Naive thymus-derived CD4-positive, alpha-beta T cell (primary cell): ENCODE data around the gene ACTR5. TPM values are rescaled to one million over a fixed set of nuclear protein-coding genes. Genes with fewer than 3 reads are reported as not detected.
"Not testable (repeated sequence)": the region's sequence is repeated elsewhere in the genome, so short reads cannot be mapped to it uniquely, and the experiment has no call there.

Source experiments
- ATAC-seq: fragments of 150-1000 bp; cut with Tn5 transposase; 2 replicates; pipeline ENCODE4 v1.10.0; 2021; ENCODE audit warnings: mild to moderate bottlenecking, moderate library complexity
- CTCF ChIA-PET: fragments of 350-600 bp; sonication (Branson Sonifier 250); formaldehyde crosslinking; loops from one replicate; lab custom pipeline; 2021; ENCODE audit warnings: antibody characterized with exemption; lab: Charles Lee
- POLR2A ChIA-PET: fragments of 350-600 bp; sonication (Branson Sonifier 250); formaldehyde crosslinking; loops from one replicate; lab custom pipeline; 2021; ENCODE audit warnings: antibody characterized with exemption, inconsistent platforms; lab: Charles Lee
- DNase-seq, 9 donors: peaks; one replicate each; pipeline versions ENCODE4 v3.0.0 to v3.0.0-alpha.2; 2020 to 2022; ENCODE audit warnings: mixed read lengths in 1 of 9
- H3K27ac ChIP-seq: one replicate; pipeline ENCODE4 v1.7.0; 2013; ENCODE audit warnings: mild to moderate bottlenecking, low read depth, low read length, moderate library complexity
- H3K27me3 ChIP-seq, 2 donors: one replicate each; pipeline ENCODE4 v1.7.0; 2013; ENCODE audit warnings: low read length in 2 of 2, mild to moderate bottlenecking in 2 of 2, moderate library complexity in 2 of 2; ENCODE audit not compliant: control insufficient read depth in 2 of 2, insufficient read depth in 2 of 2
- H3K36me3 ChIP-seq, 3 experiments: 1 replicate in 2 of 3; 2 replicates in 1 of 3; pipeline ENCODE4 v1.7.0; 2013; ENCODE audit warnings: low read length in 3 of 3, mild to moderate bottlenecking in 3 of 3, moderate library complexity in 1 of 3; ENCODE audit not compliant: insufficient read depth in 3 of 3, control insufficient read depth in 2 of 3
- H3K4me1 ChIP-seq, 2 donors: one replicate each; pipeline ENCODE4 v1.7.0; 2013; ENCODE audit warnings: low read length in 2 of 2, mild to moderate bottlenecking in 2 of 2, moderate library complexity in 1 of 2; ENCODE audit not compliant: control insufficient read depth in 2 of 2, insufficient read depth in 2 of 2
- H3K4me3 ChIP-seq: 2 replicates; pipeline ENCODE4 v1.7.0; 2013; ENCODE audit warnings: mild to moderate bottlenecking, low read length
- H3K9me3 ChIP-seq, 3 experiments: 1 replicate in 2 of 3; 2 replicates in 1 of 3; pipeline ENCODE4 v1.7.0; 2013; ENCODE audit warnings: low read length in 3 of 3; ENCODE audit not compliant: control insufficient read depth in 2 of 3
- H3K27ac Mint-ChIP-seq, 9 donors: one replicate each; pipeline ENCODE4 v1.8.0; 2020 to 2022; ENCODE audit warnings: mixed read lengths in 9 of 9, mild to moderate bottlenecking in 8 of 9, moderate library complexity in 5 of 9, inconsistent platforms in 2 of 9
- H3K27me3 Mint-ChIP-seq, 5 donors: one replicate each; pipeline ENCODE4 v1.8.0; 2021 to 2022; ENCODE audit warnings: mixed read lengths in 5 of 5, mild to moderate bottlenecking in 1 of 5
- H3K36me3 Mint-ChIP-seq, 5 donors: one replicate each; pipeline ENCODE4 v1.8.0; 2020 to 2022; ENCODE audit warnings: mixed read lengths in 5 of 5, mild to moderate bottlenecking in 3 of 5, inconsistent platforms in 1 of 5
- H3K4me1 Mint-ChIP-seq, 7 donors: one replicate each; pipeline ENCODE4 v1.8.0; 2020 to 2022; ENCODE audit warnings: mixed read lengths in 7 of 7, mild to moderate bottlenecking in 3 of 7, inconsistent platforms in 1 of 7
- H3K4me3 Mint-ChIP-seq, 10 donors: one replicate each; pipeline ENCODE4 v1.8.0; 2020 to 2022; ENCODE audit warnings: mild to moderate bottlenecking in 10 of 10, mixed read lengths in 10 of 10, moderate library complexity in 6 of 10, inconsistent platforms in 2 of 10
- H3K9me3 Mint-ChIP-seq, 11 donors: one replicate each; pipeline ENCODE4 v1.8.0; 2020 to 2022; ENCODE audit warnings: mixed read lengths in 11 of 11, mild to moderate bottlenecking in 4 of 11, inconsistent platforms in 1 of 11, moderate library complexity in 1 of 11
- intact Hi-C, 2 donors: fragments of 100-400 bp; cut with micrococcal nuclease; formaldehyde crosslinking; loops; one replicate each; pipeline ENCODE4 v1.15.1; 2023
- polyA plus RNA-seq, 2 donors: library from polyadenylated mRNA; unstranded; fragments of 300-500 nt; fragmentation: Illumina TruSeq; gene quantifications; one replicate each; pipeline ENCODE4 v1.2.3, GENCODE V29; 2021
- total RNA-seq, 6 experiments: library from RNA in 5 of 6; stranded (reverse) in 5 of 6; gene quantifications; 1 replicate in 5 of 6; 2 replicates in 1 of 6; pipeline ENCODE4 v1.2.3 and lab custom pipeline; 2021 to 2026

The ACTR5 gene
- total and polyA plus RNA-seq, 7 experiments from 2014 or later, result 8.9 to 20.8 (median 15.1) TPM

DNA sequence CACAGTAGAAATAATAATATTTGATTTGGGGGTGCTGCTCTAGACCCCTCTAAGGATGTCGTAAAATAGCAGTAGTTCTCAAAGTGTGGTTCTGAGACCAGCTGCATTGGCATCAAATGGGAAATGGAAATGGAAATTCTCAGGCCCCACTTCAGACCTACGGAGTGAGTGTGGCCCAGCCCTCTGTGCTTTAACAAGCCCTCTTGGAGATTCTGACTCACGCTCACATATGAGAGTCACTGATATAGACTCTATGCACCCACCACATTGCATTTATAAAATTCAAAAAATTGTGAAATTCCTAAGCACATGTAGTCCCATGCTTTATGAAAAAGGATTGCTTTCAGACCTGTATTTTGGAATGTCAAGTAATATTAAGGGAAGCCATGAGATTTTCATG is 43.0 kb downstream of the ACTR5 start:
- Mint-ChIP-seq H3K4me3 (no peak overlapping the region), H3K27me3 (no peaks in the 10 kb centered on the region), H3K27ac (no peak overlapping the region), H3K36me3 (no peaks in the 10 kb centered on the region), H3K4me1 (peaks cover 0 to 15% (median 9%) of the 10 kb centered on the region in 7 donors), H3K9me3 (peaks cover 0 to 2% (median 0%) of the 10 kb centered on the region in 11 donors)
- Histone ChIP-seq H3K36me3 (no peaks in the 10 kb centered on the region), H3K27me3 (no peaks in the 10 kb centered on the region), H3K4me1 (peaks cover 0 to 4% of the 10 kb centered on the region in 2 donors), H3K9me3 (no peaks in the 10 kb centered on the region), H3K4me3 (no peak overlapping the region), H3K27ac (no peak overlapping the region)
- DNase-seq, result no peak
- ATAC-seq, result no peak
- intact Hi-C loops, result loop anchor here in 1 of 2 donors (2.0 kb wide), 1 partner anchor 14 kb away; the partner anchor contains the start of gene PPP1R16B
- ChIA-PET CTCF (no interaction called here), POLR2A (no interaction called here)

DNA sequence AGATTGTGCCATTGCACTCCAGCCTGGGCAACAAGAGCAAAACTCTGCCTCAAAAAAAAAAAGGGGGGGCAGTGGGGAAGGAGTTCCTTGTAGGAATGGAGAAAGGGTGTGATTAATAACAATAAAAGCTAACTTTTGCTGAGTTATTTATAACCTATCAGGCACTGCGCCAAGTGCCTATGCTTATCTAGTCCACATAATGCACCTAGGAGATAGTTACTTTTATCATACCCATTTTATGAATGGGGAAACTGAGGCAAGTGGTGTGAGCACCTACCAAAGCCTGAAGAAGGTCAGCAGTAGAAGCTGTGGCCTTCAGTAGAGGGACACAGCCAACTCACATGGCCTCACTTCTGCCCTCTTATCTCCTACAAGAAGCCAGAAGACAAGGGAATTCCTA is 43.7 kb downstream of the ACTR5 start:
- intact Hi-C loops, result loop anchor here in 1 of 2 donors (2.0 kb wide), 1 partner anchor 13 kb away; the partner anchor contains the start of gene PPP1R16B
- Histone ChIP-seq H3K4me3 (no peak overlapping the region), H3K27ac (no peak overlapping the region), H3K27me3 (no peaks in the 10 kb centered on the region), H3K9me3 (no peaks in the 10 kb centered on the region), H3K36me3 (no peaks in the 10 kb centered on the region), H3K4me1 (peaks cover 0 to 4% of the 10 kb centered on the region in 2 donors)
- CTCF ChIA-PET, result no interaction called here
- no peak overlapping the region for H3K4me3 Mint-ChIP-seq
- POLR2A ChIA-PET, result no interaction called here
- H3K9me3 Mint-ChIP-seq, result peaks cover 0 to 2% (median 0%) of the 10 kb centered on the region in 11 donors
- no peak overlapping the region for H3K27ac Mint-ChIP-seq
- no peaks in the 10 kb centered on the region for H3K27me3 Mint-ChIP-seq
- ATAC-seq, result no peak
- no peak for DNase-seq
- H3K4me1 Mint-ChIP-seq, result peaks cover 0 to 15% (median 9%) of the 10 kb centered on the region in 7 donors
- peaks cover 0 to under 1% (median 0%) of the 10 kb centered on the region in 5 donors for H3K36me3 Mint-ChIP-seq

DNA sequence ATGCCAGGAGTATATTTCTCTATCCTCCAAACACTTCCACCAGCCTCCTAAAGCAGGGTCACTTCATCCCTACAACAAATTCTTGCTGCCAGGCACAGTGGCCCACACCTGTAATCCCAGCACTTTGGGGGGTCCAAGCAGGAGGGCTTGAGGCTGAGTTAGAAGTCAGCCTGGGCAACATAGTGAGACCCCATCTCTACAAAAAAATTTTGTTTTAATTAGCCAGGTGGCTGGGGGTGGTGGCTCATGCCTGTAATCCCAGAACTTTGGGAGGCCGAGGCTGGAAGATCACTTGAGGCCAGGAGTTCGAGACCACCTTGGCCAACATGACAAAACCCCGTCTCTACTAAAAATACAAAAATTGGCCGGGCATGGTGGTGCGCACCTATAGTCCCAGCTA is 45.8 kb downstream of the ACTR5 start:
- CTCF ChIA-PET, result interaction anchor here (1.0 kb wide), 1 partner anchor 9 kb away, joined by 3 read pairs; no protein-coding TSS in a partner anchor
- POLR2A ChIA-PET, H3K27ac Mint-ChIP-seq, H3K4me3 Mint-ChIP-seq, H3K9me3 Mint-ChIP-seq, H3K27ac ChIP-seq, H3K4me3 ChIP-seq, DNase-seq, H3K9me3 ChIP-seq, H3K27me3 ChIP-seq, intact Hi-C loops, ATAC-seq, H3K36me3 ChIP-seq, H3K27me3 Mint-ChIP-seq, H3K4me1 ChIP-seq: not testable (repeated sequence)
- Mint-ChIP-seq H3K4me1 (peaks cover under 1 to 26% (median 16%) of the 10 kb centered on the region in 7 donors), H3K36me3 (peaks cover 4 to 14% (median 6%) of the 10 kb centered on the region in 5 donors)

GRCh38 chr20:38798266-38798665 is 50.0 kb downstream of the ACTR5 start:
- Mint-ChIP-seq H3K36me3 (peaks cover 4 to 19% (median 6%) of the 10 kb centered on the region in 5 donors), H3K4me1 (peaks cover 6 to 32% (median 17%) of the 10 kb centered on the region in 7 donors), H3K4me3 (no peak overlapping the region), H3K27me3 (no peaks in the 10 kb centered on the region), H3K27ac (peak overlapping the region in 5 of 9 donors; percentile 20 to 65 (median 45)), H3K9me3 (peaks cover 0 to 12% (median 6%) of the 10 kb centered on the region in 11 donors)
- peaks cover 4% of the 10 kb centered on the region in 2 donors for H3K4me1 ChIP-seq
- CTCF ChIA-PET, result no interaction called here
- DNase-seq, result no peak
- POLR2A ChIA-PET, result no interaction called here
- intact Hi-C loops, result no loop called here
- ATAC-seq, result no peak
- H3K27me3 ChIP-seq, result no peaks in the 10 kb centered on the region
- H3K36me3 ChIP-seq, result no peaks in the 10 kb centered on the region
- H3K9me3 ChIP-seq, result peaks cover 0 to 5% (median 0%) of the 10 kb centered on the region in 3 experiments
- H3K27ac ChIP-seq, result no peak overlapping the region
- H3K4me3 ChIP-seq, result no peak overlapping the region

GRCh38 chr20:38799203-38799602 is 50.9 kb downstream of the ACTR5 start:
- Mint-ChIP-seq H3K4me3 (peak overlapping the region in 2 of 10 donors; percentile 52 to 73), H3K27ac (peak overlapping the region in 5 of 9 donors; percentile 65 to 85 (median 75)), H3K36me3 (peaks cover 4 to 19% (median 6%) of the 10 kb centered on the region in 5 donors), H3K9me3 (peaks cover 0 to 12% (median 6%) of the 10 kb centered on the region in 11 donors), H3K27me3 (no peaks in the 10 kb centered on the region), H3K4me1 (peaks cover 6 to 34% (median 25%) of the 10 kb centered on the region in 7 donors)
- POLR2A ChIA-PET, result no interaction called here
- DNase-seq (no peak), ATAC-seq (peak; percentile 36)
- intact Hi-C loops, result no loop called here
- H3K4me3 ChIP-seq, result no peak overlapping the region
- peaks cover 0 to 5% (median 0%) of the 10 kb centered on the region in 3 experiments for H3K9me3 ChIP-seq
- CTCF ChIA-PET, result interaction anchor here (1.2 to 1.5 kb wide), 2 partner anchors 76 to 93 kb away, joined by 3 to 5 read pairs; no protein-coding TSS in a partner anchor
- H3K27me3 ChIP-seq, result no peaks in the 10 kb centered on the region
- no peak overlapping the region for H3K27ac ChIP-seq
- H3K4me1 ChIP-seq, result peaks cover 3 to 12% of the 10 kb centered on the region in 2 donors
- no peaks in the 10 kb centered on the region for H3K36me3 ChIP-seq

DNA sequence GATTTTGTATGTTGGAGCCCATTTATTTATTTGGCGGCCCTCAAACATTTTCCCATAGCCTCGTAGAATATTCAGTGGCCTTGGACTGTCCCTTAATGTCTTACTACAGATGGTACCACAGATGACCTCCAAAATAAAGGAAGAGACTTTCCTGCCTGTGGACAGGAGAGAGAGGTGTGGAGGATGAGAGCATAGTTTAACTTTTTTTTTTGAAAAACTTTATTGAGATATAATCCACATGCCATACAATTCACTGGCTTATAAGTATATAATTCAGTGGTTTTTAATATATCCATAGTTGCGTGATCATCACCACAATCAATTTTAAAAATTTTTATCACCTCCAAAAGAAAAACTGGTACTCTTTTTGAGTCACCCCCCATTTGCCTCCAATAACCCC is 52.6 kb downstream of the ACTR5 start:
- Histone ChIP-seq H3K9me3 (peaks cover 0 to 5% (median 0%) of the 10 kb centered on the region in 3 experiments), H3K36me3 (peaks cover 0 to 6% (median 0%) of the 10 kb centered on the region in 3 experiments), H3K27me3 (no peaks in the 10 kb centered on the region), H3K4me1 (peaks cover 10 to 18% of the 10 kb centered on the region in 2 donors), H3K4me3 (no peak overlapping the region), H3K27ac (no peak overlapping the region)
- ATAC-seq (no peak), DNase-seq (no peak)
- peak overlapping the region in 5 of 9 donors; percentile 35 to 82 (median 63) for H3K27ac Mint-ChIP-seq
- peaks cover 10 to 45% (median 34%) of the 10 kb centered on the region in 7 donors for H3K4me1 Mint-ChIP-seq
- H3K4me3 Mint-ChIP-seq, result no peak overlapping the region
- H3K36me3 Mint-ChIP-seq, result peaks cover 4 to 19% (median 6%) of the 10 kb centered on the region in 5 donors
- ChIA-PET CTCF (no interaction called here), POLR2A (interaction anchor here (0.6 to 0.7 kb wide), 3 partner anchors 12 to 72 kb away, joined by 3 to 12 read pairs (median 4); no protein-coding TSS in a partner anchor)
- intact Hi-C loops, result no loop called here
- H3K9me3 Mint-ChIP-seq, result peaks cover 0 to 17% (median 6%) of the 10 kb centered on the region in 11 donors
- H3K27me3 Mint-ChIP-seq, result peaks cover 0 to 3% (median 0%) of the 10 kb centered on the region in 5 donors
